GM19099 (cell line): ENCODE data around the gene HSD17B11.

ENCODE experiments used
- POLR2A ChIP-seq: IDR thresholded peaks from 3 replicates; pipeline ENCODE4 v1.6.1; 2011; ENCODE audit warnings: low read depth; ENCODE audit not compliant: insufficient read length; ENCODE audit errors: extremely low read depth

Gene HSD17B11

DNA sequence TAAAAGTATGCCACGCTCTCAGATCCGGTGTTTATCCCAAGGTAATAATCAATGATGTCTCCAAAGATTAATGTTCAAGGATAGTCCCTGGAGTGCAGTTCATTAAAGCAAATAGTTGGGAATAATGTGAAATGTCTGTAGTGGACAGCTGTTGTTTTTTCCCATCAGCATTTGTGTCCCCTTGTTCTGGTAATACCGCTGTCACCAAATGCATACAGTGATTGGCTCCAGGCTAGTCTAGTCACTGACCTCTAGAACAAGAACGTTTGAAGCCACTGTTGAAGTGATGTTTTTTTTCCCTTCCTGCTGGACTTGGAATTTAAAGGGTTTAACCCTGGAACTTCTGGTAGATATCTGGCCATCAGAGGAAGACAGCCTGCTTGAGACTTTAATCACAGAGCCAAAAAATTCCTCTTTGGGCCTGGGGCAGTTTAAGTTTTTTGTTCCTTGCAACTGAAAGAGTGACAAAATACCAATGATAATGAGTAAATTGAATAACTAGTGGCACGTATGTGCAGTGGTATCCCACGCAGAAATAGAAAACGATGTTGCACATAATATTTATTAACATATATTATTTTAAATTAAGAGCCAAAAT lies 30.6 kb downstream of the HSD17B11 start:
- TF ChIP-seq POLR2A: no peak

DNA sequence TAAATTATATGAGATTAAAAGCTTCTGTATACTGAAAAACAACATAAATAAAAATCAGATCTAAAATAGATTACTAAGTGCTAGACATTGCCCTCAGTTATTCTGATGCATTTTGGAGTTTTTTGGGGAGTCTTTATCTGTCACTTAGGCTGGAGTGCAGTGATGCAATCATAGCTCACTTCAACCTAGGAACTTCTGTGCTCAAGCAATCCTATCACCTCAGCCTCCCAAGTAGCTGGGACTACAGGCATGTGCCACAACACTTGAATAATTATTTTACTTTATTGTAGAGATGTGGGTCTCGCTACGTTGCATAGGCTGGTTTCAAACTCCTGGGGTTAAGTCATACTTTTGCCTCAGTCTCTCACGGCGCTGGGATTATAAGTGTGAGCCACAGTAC lies 31.7 kb downstream of the HSD17B11 start:
- TF ChIP-seq POLR2A: no peak

DNA sequence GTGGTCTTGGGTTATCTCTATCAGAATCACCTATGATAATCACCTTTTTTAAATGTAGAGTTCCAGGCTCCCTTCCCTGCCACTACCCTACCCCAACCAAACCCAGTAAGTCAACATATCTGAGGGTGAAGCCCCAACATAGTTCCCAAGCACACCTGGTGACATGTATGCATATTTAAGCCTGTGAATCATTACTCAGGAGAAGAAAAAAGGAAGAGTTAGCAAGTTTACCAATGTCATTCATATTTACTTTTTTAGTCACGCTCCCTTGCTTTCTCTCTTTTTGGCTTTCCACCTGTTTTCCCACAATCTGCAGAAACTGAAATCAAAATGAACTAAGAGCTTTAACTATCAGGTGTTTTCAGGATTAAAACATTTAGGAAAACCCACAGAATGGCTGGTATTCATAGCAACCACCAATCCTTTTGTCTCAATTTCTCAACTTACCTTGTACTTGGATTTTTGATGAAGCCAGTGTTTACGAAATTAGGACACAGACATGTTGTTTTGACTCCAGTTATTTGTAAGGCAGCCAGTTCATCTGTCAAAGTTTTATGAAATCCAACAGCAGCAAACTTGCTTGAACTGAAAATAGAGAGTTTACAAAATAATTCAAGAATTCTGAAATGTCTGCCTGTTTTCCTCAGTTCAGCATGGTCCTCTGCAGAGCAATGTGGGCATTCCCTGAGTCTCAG lies 34.0 kb downstream of the HSD17B11 start:
- TF ChIP-seq POLR2A: no peak

DNA sequence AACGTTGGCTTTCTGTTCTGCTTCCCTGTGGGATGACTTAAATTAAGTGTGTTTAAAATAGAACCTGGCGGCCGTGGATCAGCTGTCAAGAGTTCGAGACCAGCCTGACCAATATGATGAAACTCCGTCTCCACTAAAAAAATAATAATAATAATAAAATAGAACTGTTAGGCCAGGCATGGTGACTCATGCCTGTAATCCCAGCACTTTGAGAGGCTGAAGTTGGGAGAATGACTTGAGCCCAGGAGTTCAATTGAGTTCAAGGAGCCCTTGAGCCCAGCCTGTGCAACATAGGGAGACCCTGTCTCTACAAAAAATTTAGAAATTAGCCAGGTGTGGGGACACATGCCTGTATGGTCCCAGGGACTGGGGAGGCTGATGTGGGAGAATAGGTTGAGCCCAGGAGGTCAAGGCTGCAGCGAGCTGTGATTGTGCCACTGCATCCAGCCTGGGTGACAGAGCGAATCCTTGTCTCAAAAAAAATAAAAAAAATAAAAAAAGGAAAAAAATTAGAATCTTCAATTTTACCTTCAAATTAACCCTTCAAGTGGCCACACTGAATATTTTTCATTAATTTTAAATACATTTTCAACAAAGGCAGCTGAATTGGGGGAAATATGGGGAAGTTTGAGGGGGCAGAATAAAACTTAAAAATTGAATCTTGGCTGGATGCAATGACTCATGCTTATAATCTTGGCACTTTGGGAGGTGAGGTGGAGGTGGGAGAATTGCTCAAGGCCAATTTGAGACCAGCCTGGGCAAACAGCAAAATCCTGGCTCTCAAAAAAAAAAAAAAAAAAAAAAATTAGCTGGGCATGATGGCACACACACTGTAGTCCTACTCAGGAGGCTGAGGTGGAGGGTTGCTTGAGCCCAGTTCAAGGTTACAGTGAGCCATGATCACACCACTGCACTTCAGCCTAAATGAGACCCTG lies 36.6 kb downstream of the HSD17B11 start:
- no peak for TF ChIP-seq POLR2A

DNA sequence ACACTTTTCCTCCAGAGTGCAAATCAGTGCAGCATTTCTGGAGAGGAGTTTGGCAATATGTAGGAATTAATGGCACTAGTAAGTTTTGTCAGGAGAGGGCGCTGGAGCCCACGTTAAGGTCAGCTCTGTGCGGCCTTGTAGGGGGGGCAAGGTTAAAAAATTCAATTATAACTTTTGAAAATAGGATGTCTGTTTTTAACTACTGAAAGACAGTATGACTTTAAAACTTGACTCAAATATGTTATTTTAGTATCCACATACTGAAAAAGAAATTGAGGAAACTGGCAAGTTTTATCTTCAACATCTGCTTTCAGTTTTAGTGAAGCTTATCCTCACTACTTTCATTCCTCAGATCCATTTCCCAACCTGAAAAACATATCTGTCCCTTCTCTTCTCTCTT lies 37.4 kb downstream of the HSD17B11 start:
- TF ChIP-seq POLR2A: no peak

DNA sequence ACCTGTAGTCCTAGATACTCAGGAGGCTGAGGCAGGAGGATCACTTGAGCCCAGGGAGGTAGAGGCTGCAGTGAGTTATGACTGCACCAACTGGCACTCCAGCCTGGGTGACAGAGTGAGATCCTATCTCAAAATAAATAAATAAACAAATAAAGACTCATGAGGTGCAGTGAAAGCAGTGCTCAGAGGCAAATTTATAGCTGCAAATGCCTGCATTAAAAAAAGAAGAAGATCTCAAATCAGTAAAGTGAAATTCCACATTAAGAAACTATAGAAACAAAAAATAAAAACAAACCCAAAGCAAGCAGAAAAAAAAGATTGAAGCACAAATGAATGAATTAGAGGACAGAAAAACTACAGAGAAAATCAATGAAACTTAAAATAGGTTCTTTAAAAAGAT lies 45.8 kb downstream of the HSD17B11 start:
- TF ChIP-seq POLR2A: no peak

DNA sequence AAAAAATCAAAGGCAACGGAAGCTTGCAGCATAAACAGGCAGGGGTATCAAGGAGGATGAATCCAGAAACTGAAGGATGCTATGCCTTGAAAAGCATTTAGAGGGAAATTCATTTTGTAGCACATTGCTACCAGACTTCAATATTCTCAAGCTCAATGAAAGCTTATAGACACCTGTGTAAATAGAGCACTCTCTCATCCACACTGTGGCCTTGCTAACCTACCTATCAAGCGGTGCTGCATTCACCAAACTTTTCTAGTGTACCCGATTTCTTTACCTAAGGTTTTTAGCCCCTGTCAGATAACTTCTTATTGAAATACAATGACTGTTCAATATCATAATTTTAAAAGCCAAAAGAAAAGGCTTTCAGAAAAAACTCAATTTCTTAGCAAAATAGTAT lies 48.1 kb downstream of the HSD17B11 start:
- no peak for TF ChIP-seq POLR2A

DNA sequence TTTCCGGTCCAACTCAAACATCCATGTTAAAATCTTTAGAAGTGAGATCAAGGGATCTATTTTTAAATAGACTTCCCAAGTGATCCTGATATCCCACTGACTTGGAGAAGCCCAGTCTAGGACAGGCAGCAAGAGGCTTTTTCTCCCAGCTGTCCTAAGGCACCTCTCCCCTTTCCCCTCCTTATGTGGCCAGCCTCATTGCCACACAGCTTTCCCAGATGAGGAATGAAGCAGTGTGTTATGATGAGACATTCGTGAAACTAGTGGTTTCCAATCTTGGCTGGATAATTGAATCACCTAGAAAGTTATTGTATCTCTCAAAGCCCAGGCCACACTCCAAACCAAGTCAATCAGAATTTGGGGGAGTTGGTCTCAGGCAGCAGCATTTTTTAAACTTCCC lies 51.5 kb downstream of the HSD17B11 start:
- no peak for TF ChIP-seq POLR2A

DNA sequence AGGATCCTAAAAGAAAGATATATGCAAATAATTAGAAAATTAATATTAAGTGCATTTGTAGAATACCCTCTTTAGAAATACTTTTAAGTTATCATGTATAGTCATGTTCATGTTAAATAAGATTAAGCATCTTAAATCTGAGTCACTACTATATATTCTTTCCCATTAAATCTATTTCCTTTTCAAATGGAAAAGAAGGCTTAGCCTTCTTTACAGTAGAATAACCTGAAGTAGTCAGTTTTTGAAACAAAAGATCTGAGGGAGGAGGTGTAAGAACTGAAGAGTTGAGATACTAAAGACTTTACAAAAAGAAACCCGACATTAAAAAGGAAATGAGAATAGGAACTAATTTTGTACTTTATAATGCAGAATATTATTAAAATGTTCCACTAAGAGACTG lies 53.6 kb downstream of the HSD17B11 start:
- TF ChIP-seq POLR2A: no peak

DNA sequence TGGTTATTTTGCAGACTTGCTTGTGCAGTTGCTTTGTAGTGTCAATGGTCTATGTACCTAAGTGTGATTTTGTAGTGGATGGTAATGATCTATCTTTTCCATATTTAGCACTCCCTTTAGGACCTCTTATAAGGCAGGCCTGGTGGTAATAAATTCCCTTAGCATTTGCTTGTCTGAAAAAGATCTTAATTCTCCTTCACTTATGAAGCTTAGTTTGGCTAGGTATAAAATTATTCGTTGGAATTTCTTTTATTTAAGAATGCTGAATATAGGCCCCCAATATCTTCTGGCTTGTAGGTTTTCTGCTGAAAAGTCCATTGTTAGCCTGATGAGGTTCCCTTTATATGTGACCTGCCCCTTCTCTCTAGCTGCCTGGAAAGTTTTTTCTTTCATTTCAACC lies 57.7 kb downstream of the HSD17B11 start:
- TF ChIP-seq POLR2A: no peak

DNA sequence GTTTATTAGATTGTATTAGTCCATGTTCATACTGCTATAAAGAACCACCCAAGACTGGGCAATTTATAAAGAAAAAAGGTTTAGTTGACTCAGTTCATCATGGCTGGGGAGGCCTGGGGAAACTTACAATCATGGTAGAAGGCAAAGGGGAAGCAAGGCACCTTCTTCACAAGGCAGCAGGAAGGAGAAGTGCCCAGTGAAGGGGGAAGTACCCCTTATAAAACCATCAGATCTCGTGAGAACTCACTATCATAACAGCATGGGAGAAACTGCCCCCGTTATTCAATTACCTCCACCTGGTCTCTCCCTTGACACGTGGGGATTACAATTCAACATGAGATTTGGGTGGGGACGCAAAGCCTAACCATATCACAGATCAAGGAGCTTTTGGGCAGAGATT lies 60.2 kb downstream of the HSD17B11 start:
- no peak for TF ChIP-seq POLR2A

DNA sequence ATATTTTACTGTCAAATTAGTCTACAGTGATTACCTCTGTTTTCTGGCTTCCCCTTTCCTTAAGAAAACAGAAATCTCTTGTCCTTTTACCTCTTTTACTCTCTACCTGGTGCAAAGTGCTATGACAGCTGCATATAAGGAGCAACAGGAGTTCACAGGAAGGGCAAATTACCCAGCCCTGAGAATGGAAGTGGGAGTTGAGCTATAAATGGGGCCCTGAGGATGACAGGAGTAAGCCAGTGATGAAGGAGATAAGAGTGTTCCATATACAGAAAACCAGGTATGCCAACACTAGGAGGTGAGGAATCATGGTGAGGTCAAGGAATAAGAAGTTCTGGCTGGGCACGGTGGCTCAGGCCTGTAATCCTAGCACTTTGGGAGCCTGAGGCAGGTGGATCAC lies 63.9 kb downstream of the HSD17B11 start:
- no peak for TF ChIP-seq POLR2A

DNA sequence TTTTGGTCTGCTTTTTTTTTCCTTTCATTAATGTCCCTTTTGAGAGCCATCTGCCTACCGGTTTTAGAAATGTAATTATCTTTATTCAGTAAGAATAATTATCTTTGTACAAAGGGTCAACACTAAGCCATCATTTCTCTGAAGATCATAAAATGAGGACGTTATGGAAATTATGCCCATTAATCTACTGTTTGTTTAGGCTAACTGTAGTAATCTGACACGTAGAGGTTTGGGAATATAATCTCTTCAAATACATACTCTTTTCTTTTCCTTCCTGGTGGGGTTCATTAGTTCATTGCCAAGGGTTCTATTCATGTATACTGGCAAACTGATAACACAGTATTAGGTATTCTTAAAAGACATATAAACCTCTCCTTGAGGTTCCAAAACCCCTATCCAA lies 64.5 kb downstream of the HSD17B11 start:
- no peak for TF ChIP-seq POLR2A

DNA sequence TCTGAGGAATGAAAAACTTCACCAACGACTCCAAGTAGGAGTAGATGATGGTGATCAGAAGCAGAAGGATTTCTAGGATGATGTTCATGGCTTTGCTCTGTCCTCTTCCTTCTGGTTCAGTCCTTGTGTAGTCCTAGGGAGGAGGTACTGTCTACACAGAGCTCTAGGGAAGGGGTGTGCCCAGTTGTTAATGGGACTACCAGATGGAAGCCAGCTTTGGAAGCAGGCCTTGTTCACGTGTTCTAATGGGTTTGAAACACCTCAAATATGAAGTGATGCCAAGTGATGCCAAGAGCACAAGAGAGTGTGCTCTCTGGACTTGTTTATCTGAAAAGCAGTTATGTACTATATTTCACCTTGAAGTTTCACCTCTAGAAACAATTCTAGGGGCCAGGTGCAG lies 68.2 kb downstream of the HSD17B11 start, which contains the start of gene HSD17B13:
Gene HSD17B13 (minus strand): TSS at position 129 of the 400 bp plus-strand sequence. CDS start 41 bp downstream, at position 88.
- no peak for TF ChIP-seq POLR2A

DNA sequence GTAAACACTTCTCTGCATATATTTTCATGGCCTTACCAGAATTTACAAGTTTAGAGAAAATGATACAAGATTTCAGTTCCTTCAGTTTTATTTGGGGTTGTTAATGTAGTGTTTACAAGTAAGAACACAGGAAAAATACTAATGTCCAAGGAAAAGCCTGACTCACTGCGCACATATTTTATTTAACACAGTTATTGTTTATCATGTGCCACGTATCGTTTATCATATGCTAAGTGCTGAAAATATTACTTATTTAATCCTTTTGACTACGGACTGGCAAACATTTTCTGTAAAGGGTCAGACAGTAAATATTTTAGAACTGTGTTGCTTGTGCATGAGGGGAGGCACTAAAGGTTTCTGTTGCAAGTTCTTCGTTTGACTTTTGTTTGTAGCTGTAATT lies 69.1 kb downstream of the HSD17B11 start:
- no peak for TF ChIP-seq POLR2A

DNA sequence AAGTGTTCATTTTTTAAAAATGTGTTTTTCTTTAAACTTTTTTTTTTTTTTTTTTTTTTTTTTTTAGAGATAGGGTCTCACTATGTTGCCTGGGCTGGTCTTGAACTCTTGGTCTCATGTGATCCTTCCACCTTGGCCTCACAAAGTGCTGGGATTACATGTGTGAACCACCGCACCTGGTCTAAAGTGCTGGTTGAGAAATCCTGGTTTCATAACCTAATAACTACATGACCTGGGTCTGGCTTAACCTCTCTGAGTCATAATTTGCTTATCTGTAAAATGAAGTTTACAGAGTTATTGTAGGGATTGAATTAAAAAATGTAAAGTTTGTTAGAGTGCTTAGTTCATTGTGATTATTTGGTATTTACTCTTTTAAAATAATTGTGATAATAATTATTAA lies 73.5 kb downstream of the HSD17B11 start:
- TF ChIP-seq POLR2A: no peak
